Psoas muscle (tissue), 8 donors: ENCODE measurements around the gene PLEKHA3. TPM values are rescaled to one million over a fixed set of nuclear protein-coding genes. Genes with fewer than 3 reads are reported as not detected.

ENCODE experiments used
- ATAC-seq, 4 donors: fragments of 200-7000 bp; cut with Tn5 transposase; one replicate each; pipeline ENCODE4 v1.9.1; 2020; ENCODE audit warnings: moderate library complexity in 3 of 4, mild to moderate bottlenecking in 2 of 4
- DNase-seq, 2 donors: peaks; one replicate each; pipeline ENCODE4 v3.0.0-alpha.2; 2020
- H3K27ac ChIP-seq: fragments of 200-600 bp; one replicate; pipeline ENCODE4 v1.8.0; 2022
- H3K27me3 ChIP-seq, 3 donors: fragments of 200-600 bp in 1 of 3; one replicate each; pipeline versions ENCODE4 v1.6.1 to v1.8.0; 2013 to 2022; ENCODE audit warnings: low read length in 2 of 3, mild to moderate bottlenecking in 2 of 3, moderate library complexity in 1 of 3; ENCODE audit not compliant: insufficient read depth in 3 of 3
- H3K36me3 ChIP-seq, 2 donors: fragments of 200-600 bp in 1 of 2; one replicate each; pipeline versions ENCODE4 v1.6.1 to v1.8.0; 2013 to 2022; ENCODE audit warnings: low read depth in 1 of 2, mild to moderate bottlenecking in 1 of 2, moderate library complexity in 1 of 2; ENCODE audit not compliant: insufficient read depth in 1 of 2
- H3K4me1 ChIP-seq: fragments of 200-600 bp; one replicate; pipeline ENCODE4 v1.8.0; 2022
- H3K4me3 ChIP-seq: fragments of 200-600 bp; one replicate; pipeline ENCODE4 v1.8.0; 2022; ENCODE audit warnings: mild to moderate bottlenecking
- H3K9me3 ChIP-seq: fragments of 200-600 bp; one replicate; pipeline ENCODE4 v1.8.0; 2022
- CTCF ChIP-seq: fragments of 200-600 bp; IDR thresholded peaks from one replicate; pipeline ENCODE4 v1.8.0; 2022; ENCODE audit warnings: antibody characterized with exemption
- WGBS, 3 donors: extraction: QIAGEN DNeasy Blood & Tissue Kit; methylation state at CpG; one replicate each; pipeline versions ENCODE4 v1.1.6 to v1.1.7; 2013; 5-methylcytosine and 5-hydroxymethylcytosine counted together
- intact Hi-C, 2 donors: fragments of 100-400 bp; cut with DNase I; formaldehyde crosslinking; loops; one replicate each; pipeline versions ENCODE4 v1.11.0 to v1.14.2; 2022
- polyA plus RNA-seq, 3 donors: library from polyadenylated mRNA; stranded (reverse); fragments of 200-250 nt; gene quantifications; one replicate each; pipeline ENCODE4 v1.2.3, GENCODE V29; 2013
- total RNA-seq, 4 donors: library from RNA; stranded (reverse); fragmentation: NEBNext Ultra II Directional in 2 of 4; extraction: Animal tissue kit (Norgen Biotek cat#: 25700) in 2 of 4; gene quantifications; one replicate each; pipeline versions ENCODE4 v1.2.1 to v1.2.4, GENCODE V29; 2021 to 2023
- donor health status: healthy with polysubstance abuse.
- donor health status: DM: no; HTN: no; CAD: no; lungs with moderate emphysema.
- donor health status: Bipolar disorder and iron deficiency.
- donor health status: healthy.
- donor health status: DM: yes; HTN: yes; CAD: no.
- donor health status: DM: no; HTN: no; CAD: no.
- donor health status: DM: no; HTN: no; CAD: no.
- donor health status: DM: yes; HTN: yes; CAD: no.

The PLEKHA3 gene
- total and polyA plus RNA-seq, 7 donors: 4.0 to 22.5 (median 13.5) TPM

GRCh38 chr2:178553047-178553446, 72.8 kb downstream of the PLEKHA3 start:
- no peak for TF ChIP-seq CTCF
- DNase-seq: no peak
- WGBS, 3 donors: 47 to 59% (median 48%) methylated on average over 2 of the region's 2 CpGs
- Histone ChIP-seq H3K4me1 (peaks cover 31% of the 10 kb centered on the region), H3K9me3 (no peaks in the 10 kb centered on the region), H3K27me3 (no peaks in the 10 kb centered on the region), H3K36me3 (peaks cover 41 to 100% of the 10 kb centered on the region in 2 donors), H3K4me3 (no peak overlapping the region), H3K27ac (peak overlapping the region; percentile 74)
- intact Hi-C loops: no loop called here
- ATAC-seq: peak; percentile 50 to 71 (median 64)

Other genes starting within 250 kb of the PLEKHA3 start
- 10 to 100 TPM; 53.1 to 96.2 (median 84.8) TPM for gene PRKRA, start 29.3 kb upstream of the PLEKHA3 start, total RNA-seq
- 100 to 1,000 TPM in 1 of 3 donors, 10 to 100 TPM in 2; 73.0 to 106 (median 84.1) TPM for gene PRKRA, start 29.3 kb upstream of the PLEKHA3 start, polyA plus RNA-seq
- 1 to 10 TPM; 1.2 to 1.8 (median 1.4) TPM for gene PJVK, start 29.1 kb upstream of the PLEKHA3 start, total RNA-seq
- 1 to 10 TPM in 1 of 3 donors, under 1 TPM in 2; 0.34 to 1.5 (median 0.72) TPM for gene PJVK, start 29.1 kb upstream of the PLEKHA3 start, polyA plus RNA-seq
- gene FKBP7, start 1.9 kb upstream of the PLEKHA3 start, total RNA-seq: 1 to 10 TPM; 2.1 to 4.4 (median 2.9) TPM
- 1 to 10 TPM; 2.5 to 5.6 (median 5.1) TPM for gene FKBP7, start 1.9 kb upstream of the PLEKHA3 start, polyA plus RNA-seq